H1 (cell line): Measurements from ENCODE around the gene UBASH3A.

Experiments
- CEBPB ChIP-seq: IDR thresholded peaks from 2 replicates; pipeline ENCODE4 v1.6.1; 2012; ENCODE audit warnings: low read depth, low read length
- EP300 ChIP-seq, 2 experiments: IDR thresholded peaks; 1 replicate in 1 of 2; 2 replicates in 1 of 2; pipeline ENCODE4 v1.6.1; 2011 to 2012; ENCODE audit warnings: low read depth in 2 of 2, low read length in 2 of 2, mild to moderate bottlenecking in 2 of 2, borderline replicate concordance in 1 of 2, inconsistent platforms in 1 of 2, moderate library complexity in 1 of 2
- EZH2 ChIP-seq: fragments of 200-600 bp; sonication (generic); IDR thresholded peaks from 2 replicates; pipeline ENCODE4 v1.7.1; 2012; ENCODE audit warnings: low read depth, mild to moderate bottlenecking, moderate library complexity, low read length, inconsistent platforms; ENCODE audit not compliant: severe bottlenecking
- POLR2A ChIP-seq, 2 experiments: IDR thresholded peaks; 1 replicate in 1 of 2; 2 replicates in 1 of 2; pipeline ENCODE4 v1.6.1; 2011; ENCODE audit warnings: low read depth in 2 of 2, low read length in 2 of 2, mild to moderate bottlenecking in 2 of 2; ENCODE audit errors: control extremely low read depth in 1 of 2
- TF ChIP-seq, protein P1 (sequence below), 3 experiments: IDR thresholded peaks; 1 replicate in 2 of 3; 2 replicates in 1 of 3; pipeline versions ENCODE4 v1.5.1 to v1.6.1; 2011; ENCODE audit warnings: low read length in 3 of 3, mild to moderate bottlenecking in 3 of 3, inconsistent platforms in 2 of 3, low read depth in 1 of 3, moderate library complexity in 1 of 3; ENCODE audit not compliant: insufficient read depth in 1 of 3; ENCODE audit errors: control extremely low read depth in 1 of 3

DNA sequence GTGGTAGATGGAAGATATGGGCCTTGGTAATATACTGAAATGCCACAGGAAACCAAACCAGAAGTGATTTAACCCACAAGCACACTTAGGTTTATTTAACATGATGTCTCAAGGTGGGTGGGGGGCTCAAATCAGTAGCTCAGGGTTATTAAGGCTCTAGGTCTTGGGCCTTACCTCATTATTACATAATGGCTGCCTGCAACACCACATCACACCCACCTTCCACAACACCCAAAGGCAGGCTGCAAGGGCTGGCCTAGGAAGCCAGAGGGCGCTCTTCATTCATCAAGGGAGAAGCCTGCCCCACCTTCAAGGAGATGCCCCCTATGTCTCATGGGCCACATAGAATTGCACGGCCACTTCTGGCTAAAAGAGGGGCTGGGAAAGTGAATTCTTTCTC is 43.4 kb upstream of the UBASH3A start:
- TF ChIP-seq CEBPB (no peak), EZH2 (no peak), POLR2A (IDR thresholded peaks at IDR 0.05; ENCODE audit: control extremely low read depth in 1 of 2, low read depth in 2 of 2, low read length in 2 of 2) (no peak), EP300 (IDR thresholded peaks at IDR 0.05; ENCODE audit: borderline replicate concordance in 1 of 2, low read depth in 2 of 2, low read length in 2 of 2) (no peak)
- TF ChIP-seq, protein P1, sequence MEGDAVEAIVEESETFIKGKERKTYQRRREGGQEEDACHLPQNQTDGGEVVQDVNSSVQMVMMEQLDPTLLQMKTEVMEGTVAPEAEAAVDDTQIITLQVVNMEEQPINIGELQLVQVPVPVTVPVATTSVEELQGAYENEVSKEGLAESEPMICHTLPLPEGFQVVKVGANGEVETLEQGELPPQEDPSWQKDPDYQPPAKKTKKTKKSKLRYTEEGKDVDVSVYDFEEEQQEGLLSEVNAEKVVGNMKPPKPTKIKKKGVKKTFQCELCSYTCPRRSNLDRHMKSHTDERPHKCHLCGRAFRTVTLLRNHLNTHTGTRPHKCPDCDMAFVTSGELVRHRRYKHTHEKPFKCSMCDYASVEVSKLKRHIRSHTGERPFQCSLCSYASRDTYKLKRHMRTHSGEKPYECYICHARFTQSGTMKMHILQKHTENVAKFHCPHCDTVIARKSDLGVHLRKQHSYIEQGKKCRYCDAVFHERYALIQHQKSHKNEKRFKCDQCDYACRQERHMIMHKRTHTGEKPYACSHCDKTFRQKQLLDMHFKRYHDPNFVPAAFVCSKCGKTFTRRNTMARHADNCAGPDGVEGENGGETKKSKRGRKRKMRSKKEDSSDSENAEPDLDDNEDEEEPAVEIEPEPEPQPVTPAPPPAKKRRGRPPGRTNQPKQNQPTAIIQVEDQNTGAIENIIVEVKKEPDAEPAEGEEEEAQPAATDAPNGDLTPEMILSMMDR (IDR thresholded peaks at IDR 0.05; ENCODE audit: control extremely low read depth in 1 of 3, insufficient read depth in 1 of 3, low read depth in 1 of 3, low read length in 3 of 3) = peak; percentile 60 to 70 (median 66)
